OCI-LY3 (cell line): ENCODE measurements around the gene OTOG.

ENCODE experiments used
- EZH2phosphoT487 ChIP-seq: fragments of 200-600 bp; shearing (Covaris generic); IDR thresholded peaks from 2 replicates; pipeline ENCODE4 v1.6.1; 2018; ENCODE audit warnings: antibody characterized with exemption, mixed run types, low read depth
- TF ChIP-seq, protein P1 (sequence below): fragments of 200-600, 300-600 bp; sonication (generic); IDR thresholded peaks from 2 replicates; pipeline ENCODE4 v1.5.1; 2014; ENCODE audit warnings: antibody characterized with exemption, low read length, low read depth

- TF ChIP-seq, protein P1, sequence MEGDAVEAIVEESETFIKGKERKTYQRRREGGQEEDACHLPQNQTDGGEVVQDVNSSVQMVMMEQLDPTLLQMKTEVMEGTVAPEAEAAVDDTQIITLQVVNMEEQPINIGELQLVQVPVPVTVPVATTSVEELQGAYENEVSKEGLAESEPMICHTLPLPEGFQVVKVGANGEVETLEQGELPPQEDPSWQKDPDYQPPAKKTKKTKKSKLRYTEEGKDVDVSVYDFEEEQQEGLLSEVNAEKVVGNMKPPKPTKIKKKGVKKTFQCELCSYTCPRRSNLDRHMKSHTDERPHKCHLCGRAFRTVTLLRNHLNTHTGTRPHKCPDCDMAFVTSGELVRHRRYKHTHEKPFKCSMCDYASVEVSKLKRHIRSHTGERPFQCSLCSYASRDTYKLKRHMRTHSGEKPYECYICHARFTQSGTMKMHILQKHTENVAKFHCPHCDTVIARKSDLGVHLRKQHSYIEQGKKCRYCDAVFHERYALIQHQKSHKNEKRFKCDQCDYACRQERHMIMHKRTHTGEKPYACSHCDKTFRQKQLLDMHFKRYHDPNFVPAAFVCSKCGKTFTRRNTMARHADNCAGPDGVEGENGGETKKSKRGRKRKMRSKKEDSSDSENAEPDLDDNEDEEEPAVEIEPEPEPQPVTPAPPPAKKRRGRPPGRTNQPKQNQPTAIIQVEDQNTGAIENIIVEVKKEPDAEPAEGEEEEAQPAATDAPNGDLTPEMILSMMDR: no peak
- no peak for TF ChIP-seq EZH2phosphoT487
These were observed 9.9 kb downstream of the OTOG start for GRCh38 chr11:17556999-17557398.
